GM12878 (cell line): ENCODE results near the gene MAGI3. TPM values are rescaled to one million over a fixed set of nuclear protein-coding genes. Genes with fewer than 3 reads are reported as not detected.

Experiments used
- ATAC-seq: fragments of 200-7000 bp; cut with Tn5 transposase; 3 replicates; pipeline ENCODE4 v1.9.1; 2020; ENCODE audit warnings: mild to moderate bottlenecking, moderate library complexity
- BruUV-seq: library from RNA; stranded (reverse); fragments of 400-500 nt; replicated peaks from 2 replicates; lab custom pipeline; 2021; lab: Mats Ljungman, UMichigan
- CTCF ChIA-PET: fragments of 300-600 bp; sonication (Branson Sonifier 250); formaldehyde crosslinking; extraction: SDS; loops from one replicate; lab custom pipeline; 2021; ENCODE audit warnings: inconsistent platforms; lab: Yijun Ruan, JAX
- POLR2A ChIA-PET: fragments of 350-600 bp; formaldehyde crosslinking; extraction: SDS; loops from one replicate; lab custom pipeline; 2021; ENCODE audit warnings: inconsistent platforms; lab: Charles Lee
- RAD21 ChIA-PET: fragments of 300-600 bp; sonication (Branson Sonifier 250); formaldehyde crosslinking; loops from one replicate; lab custom pipeline; 2023; ENCODE audit warnings: antibody characterized with exemption; ENCODE audit not compliant: unreplicated experiment; lab: Charles Lee
- SMC1A ChIA-PET: fragments of 300-600 bp; sonication (Branson Sonifier 250); formaldehyde crosslinking; loops from one replicate; lab custom pipeline; 2023; ENCODE audit not compliant: unreplicated experiment, uncharacterized antibody; lab: Charles Lee
- DNase-seq: peaks from one replicate; pipeline ENCODE4 v3.0.0-alpha.2; 2011; ENCODE audit warnings: low read depth, low spot score
- FAIRE-seq: peaks from 3 replicates; lab custom pipeline; 2011; peaks lifted over from hg19 to GRCh38; lab: Jason Lieb, UNC
- H2AFZ ChIP-seq: 2 replicates; pipeline ENCODE4 v1.6.0; 2011; ENCODE audit warnings: low read depth, low read length, control low read depth; ENCODE audit not compliant: control insufficient read depth
- H3K27ac ChIP-seq: 2 replicates; pipeline ENCODE4 v1.5.1; 2011; ENCODE audit warnings: control low read depth; ENCODE audit not compliant: control insufficient read depth, insufficient read depth
- H3K27me3 ChIP-seq, 2 experiments: replicated peaks in 1 of 2; 2 replicates each; pipeline versions ENCODE4 v1.6.0 to v1.6.1; 2011; ENCODE audit warnings: low read length in 1 of 2; ENCODE audit not compliant: control insufficient read depth in 2 of 2, insufficient read depth in 2 of 2
- H3K36me3 ChIP-seq, 2 experiments: 2 replicates each; pipeline ENCODE4 v1.5.1; 2011; ENCODE audit warnings: low read length in 1 of 2; ENCODE audit not compliant: control insufficient read depth in 2 of 2, insufficient read depth in 2 of 2
- H3K4me1 ChIP-seq: 2 replicates; pipeline ENCODE4 v1.6.1; 2011; ENCODE audit warnings: mild to moderate bottlenecking, low read length, moderate library complexity, mixed read lengths; ENCODE audit not compliant: control insufficient read depth, insufficient read depth
- H3K4me2 ChIP-seq: 2 replicates; pipeline ENCODE4 v1.6.0; 2011; ENCODE audit warnings: control low read depth; ENCODE audit not compliant: control insufficient read depth, insufficient read depth
- H3K4me3 ChIP-seq: fragments of 200-600 bp; sonication (generic); 2 replicates; pipeline ENCODE4 v1.5.1; 2016
- H3K79me2 ChIP-seq: 2 replicates; pipeline ENCODE4 v1.6.0; 2011; ENCODE audit warnings: low read length; ENCODE audit not compliant: control insufficient read depth, insufficient read depth
- H3K9ac ChIP-seq: 2 replicates; pipeline ENCODE4 v1.8.0; 2011; ENCODE audit warnings: low read length, control low read depth, mixed read lengths; ENCODE audit not compliant: control insufficient read depth, insufficient read depth
- H3K9me3 ChIP-seq: replicated peaks from 3 replicates; pipeline ENCODE4 v1.5.1; 2011; ENCODE audit warnings: mild to moderate bottlenecking, low read length; ENCODE audit not compliant: control insufficient read depth, insufficient read depth
- H4K20me1 ChIP-seq: 2 replicates; pipeline ENCODE4 v1.6.0; 2011; ENCODE audit not compliant: control insufficient read depth, insufficient read depth
- BACH1 ChIP-seq: fragments of 450-650 bp; IDR thresholded peaks from 2 replicates; pipeline ENCODE4 v1.6.1; 2017; ENCODE audit warnings: mild to moderate bottlenecking, borderline replicate concordance
- CBX5 ChIP-seq: sonication (generic); IDR thresholded peaks from 2 replicates; pipeline ENCODE4 v1.6.1; 2016; ENCODE audit warnings: low read depth, moderate library complexity, mild to moderate bottlenecking, inconsistent platforms
- E2F8 ChIP-seq: fragments of 450-650 bp; IDR thresholded peaks from 2 replicates; pipeline ENCODE4 v1.6.1; 2018; ENCODE audit warnings: mild to moderate bottlenecking, low read depth, moderate library complexity; ENCODE audit not compliant: partially characterized antibody
- IKZF1 ChIP-seq: fragments of 450-650 bp; conservative IDR thresholded peaks from 2 replicates; pipeline ENCODE4 v1.6.1; 2017; ENCODE audit warnings: antibody characterized with exemption, mild to moderate bottlenecking
- KDM1A ChIP-seq: fragments of 200-600 bp; sonication (generic); IDR thresholded peaks from 2 replicates; pipeline ENCODE4 v1.6.1; 2016; ENCODE audit warnings: borderline replicate concordance
- LARP7 ChIP-seq: fragments of 450-650 bp; IDR thresholded peaks from 2 replicates; pipeline ENCODE4 v1.6.1; 2017; ENCODE audit warnings: mild to moderate bottlenecking
- NFYB ChIP-seq: IDR thresholded peaks from 2 replicates; pipeline ENCODE4 v1.6.1; 2011; ENCODE audit warnings: low read depth, mild to moderate bottlenecking, low read length, improper control_type of control experiment, moderate library complexity; ENCODE audit not compliant: insufficient read depth
- NRF1 ChIP-seq: conservative IDR thresholded peaks from 2 replicates; pipeline ENCODE4 v1.6.1; 2011; ENCODE audit warnings: mild to moderate bottlenecking, low read depth, low read length, improper control_type of control experiment
- RBBP5 ChIP-seq: fragments of 200-600 bp; sonication (generic); conservative IDR thresholded peaks from 2 replicates; pipeline ENCODE4 v1.6.1; 2016
- RFX5 ChIP-seq: IDR thresholded peaks from 2 replicates; pipeline ENCODE4 v1.6.1; 2011; ENCODE audit warnings: low read depth, low read length, improper control_type of control experiment
- SMAD1 ChIP-seq: fragments of 450-650 bp; IDR thresholded peaks from 2 replicates; pipeline ENCODE4 v1.6.1; 2018; ENCODE audit warnings: mild to moderate bottlenecking, low read depth; ENCODE audit not compliant: partially characterized antibody
- SP1 ChIP-seq: IDR thresholded peaks from one replicate; pipeline ENCODE4 v1.6.1; 2011; ENCODE audit warnings: low read depth, low read length
- SUZ12 ChIP-seq: fragments of 200-600 bp; sonication (generic); IDR thresholded peaks from one replicate; pipeline ENCODE4 v1.6.1; 2018; ENCODE audit warnings: antibody characterized with exemption, mild to moderate bottlenecking; ENCODE audit not compliant: unreplicated experiment
- USF1 ChIP-seq: IDR thresholded peaks from 2 replicates; pipeline ENCODE4 v1.6.1; 2011; ENCODE audit warnings: borderline replicate concordance, low read depth, mild to moderate bottlenecking, moderate library complexity, mixed read lengths, low read length; ENCODE audit not compliant: insufficient read depth; ENCODE audit errors: extremely low read length
- WRNIP1 ChIP-seq: IDR thresholded peaks from 2 replicates; pipeline ENCODE4 v1.6.1; 2011; ENCODE audit warnings: low read depth, low read length, improper control_type of control experiment, borderline replicate concordance
- ZNF592 ChIP-seq: fragments of 450-650 bp; IDR thresholded peaks from 2 replicates; pipeline ENCODE4 v1.6.1; 2017; ENCODE audit warnings: mild to moderate bottlenecking, moderate library complexity
- ZNF622 ChIP-seq: fragments of 450-650 bp; IDR thresholded peaks from 2 replicates; pipeline ENCODE4 v1.6.1; 2017; ENCODE audit warnings: mild to moderate bottlenecking, inconsistent platforms
- ZSCAN29 ChIP-seq: fragments of 450-650 bp; IDR thresholded peaks from 2 replicates; pipeline ENCODE4 v1.6.1; 2017; ENCODE audit warnings: mild to moderate bottlenecking, moderate library complexity
- WGBS: methylation state at CpG from one replicate; pipeline ENCODE4 v1.1.6; 2016; ENCODE audit warnings: low lambda C conversion rate; ENCODE audit not compliant: insufficient replicate concordance, insufficient coverage; ENCODE audit errors: missing lambda C conversion rate; 5-methylcytosine and 5-hydroxymethylcytosine counted together
- in situ Hi-C: fragments of 300-500 bp; cut with MboI; formaldehyde crosslinking; loops from 9 replicates; pipeline ENCODE4 v1.14.3; 2018; ENCODE audit warnings: mixed read lengths
- intact Hi-C: fragments of 100-400 bp; cut with micrococcal nuclease; formaldehyde crosslinking; loops from one replicate; pipeline ENCODE4 v1.14.2; 2022; ENCODE audit not compliant: unreplicated experiment
- polyA plus RNA-seq, 11 experiments: library from polyadenylated mRNA; depleted of rRNA in 4 of 11; unstranded in 6 of 11; stranded (reverse) in 5 of 11; fragments of >200 nt; fragmentation: Nextera tagmentation in 4 of 11; fragmentation: Illumina TruSeq in 1 of 11; extraction: Ambion mirVana in 4 of 11; extraction: Trizol in 1 of 11; gene quantifications; 1 replicate in 1 of 11; 2 replicates in 10 of 11; pipeline versions ENCODE4 v1.2.1 to v1.2.3, GENCODE V29; 2011 to 2016; ENCODE audit warnings: inconsistent platforms in 2 of 11, missing spikeins in 2 of 11, low read depth in 1 of 11
- total RNA-seq, 4 experiments: library from RNA; depleted of rRNA in 3 of 4; stranded (reverse); fragments of >200 nt in 3 of 4; fragmentation: Illumina TruSeq in 1 of 4; extraction: Trizol in 1 of 4; gene quantifications; 2 replicates each; pipeline versions ENCODE4 v1.2.1 to v1.2.3, GENCODE V29; 2013 to 2021

The MAGI3 gene
- total and polyA plus RNA-seq, 10 of the 15 experiments (the other 5 are each of a cell fraction or from before 2014, with no cell fraction given): 0.17 to 0.65 (median 0.32) TPM

GRCh38 chr1:113551728-113552127, 161.4 kb downstream of the MAGI3 start:
- ChIA-PET RAD21 (no interaction called here), CTCF (no interaction called here), SMC1A (no interaction called here), POLR2A (no interaction called here)
- WGBS: 44% methylated on average over 1 of the region's 1 CpG
- intact Hi-C loops: no loop called here
- Histone ChIP-seq H2AFZ (no peak overlapping the region), H3K9ac (no peak overlapping the region), H3K4me2 (no peak overlapping the region), H4K20me1 (no peaks in the 10 kb centered on the region), H3K9me3 (no peaks in the 10 kb centered on the region), H3K27ac (no peak overlapping the region), H3K36me3 (no peaks in the 10 kb centered on the region), H3K4me3 (no peak overlapping the region), H3K4me1 (no peaks in the 10 kb centered on the region), H3K79me2 (no peaks in the 10 kb centered on the region), H3K27me3 (no peaks in the 10 kb centered on the region; a peak in 1 of 4 replicates)
- no TSS peak for BruUV-seq
- in situ Hi-C loops: no loop called here
- FAIRE-seq (no peak), ATAC-seq (no peak), DNase-seq (no peak)
- TF ChIP-seq ZNF592 (no peak), BACH1 (no peak), KDM1A (no peak), NRF1 (no peak), RFX5 (no peak), USF1 (no peak), RBBP5 (no peak), E2F8 (no peak), ZNF622 (no peak), IKZF1 (no peak), WRNIP1 (no peak), LARP7 (no peak), ZSCAN29 (no peak), CBX5 (no peak), SUZ12 (no peak), SP1 (no peak), SMAD1 (no peak), NFYB (no peak)
